Activated naive CD8-positive, alpha-beta T cell treated with anti-CD3 and anti-CD28 coated beads, Interleukin-2, amount 10 ng/mL, durations not matched to agents 7 days and 5 days (primary cell): ENCODE measurements around the gene NRL. TPM values are rescaled to one million over a fixed set of nuclear protein-coding genes. Genes with fewer than 3 reads are reported as not detected.

Experiments
- ATAC-seq: fragments of 150-1000 bp; cut with Tn5 transposase; one replicate; pipeline ENCODE4 v1.10.0; 2021; ENCODE audit warnings: low read depth, moderate library complexity
- POLR2A ChIA-PET: fragments of 350-600 bp; sonication (Branson Sonifier 250); formaldehyde crosslinking; loops from one replicate; lab custom pipeline; 2021; ENCODE audit warnings: antibody characterized with exemption; lab: Charles Lee
- DNase-seq: peaks from one replicate; pipeline ENCODE4 v3.0.0; 2021
- H3K27ac Mint-ChIP-seq: one replicate; pipeline ENCODE4 v1.8.0; 2022; ENCODE audit warnings: mild to moderate bottlenecking, mixed read lengths
- H3K27me3 Mint-ChIP-seq: one replicate; pipeline ENCODE4 v1.8.0; 2022; ENCODE audit warnings: mild to moderate bottlenecking, moderate library complexity, mixed read lengths
- H3K36me3 Mint-ChIP-seq: one replicate; pipeline ENCODE4 v1.8.0; 2021; ENCODE audit warnings: mild to moderate bottlenecking, mixed read lengths
- H3K4me1 Mint-ChIP-seq: one replicate; pipeline ENCODE4 v1.8.0; 2021; ENCODE audit warnings: mixed read lengths
- H3K4me3 Mint-ChIP-seq: one replicate; pipeline ENCODE4 v1.8.0; 2022; ENCODE audit warnings: mild to moderate bottlenecking, moderate library complexity, mixed read lengths
- H3K9me3 Mint-ChIP-seq: one replicate; pipeline ENCODE4 v1.8.0; 2021; ENCODE audit warnings: mixed read lengths
- total RNA-seq, 2 experiments: library from RNA; stranded (reverse); gene quantifications; one replicate each; pipeline ENCODE4 v1.2.3, GENCODE V29; 2021

The NRL gene
- total RNA-seq, 2 experiments from 2014 or later: 3.3 to 3.4 TPM

DNA sequence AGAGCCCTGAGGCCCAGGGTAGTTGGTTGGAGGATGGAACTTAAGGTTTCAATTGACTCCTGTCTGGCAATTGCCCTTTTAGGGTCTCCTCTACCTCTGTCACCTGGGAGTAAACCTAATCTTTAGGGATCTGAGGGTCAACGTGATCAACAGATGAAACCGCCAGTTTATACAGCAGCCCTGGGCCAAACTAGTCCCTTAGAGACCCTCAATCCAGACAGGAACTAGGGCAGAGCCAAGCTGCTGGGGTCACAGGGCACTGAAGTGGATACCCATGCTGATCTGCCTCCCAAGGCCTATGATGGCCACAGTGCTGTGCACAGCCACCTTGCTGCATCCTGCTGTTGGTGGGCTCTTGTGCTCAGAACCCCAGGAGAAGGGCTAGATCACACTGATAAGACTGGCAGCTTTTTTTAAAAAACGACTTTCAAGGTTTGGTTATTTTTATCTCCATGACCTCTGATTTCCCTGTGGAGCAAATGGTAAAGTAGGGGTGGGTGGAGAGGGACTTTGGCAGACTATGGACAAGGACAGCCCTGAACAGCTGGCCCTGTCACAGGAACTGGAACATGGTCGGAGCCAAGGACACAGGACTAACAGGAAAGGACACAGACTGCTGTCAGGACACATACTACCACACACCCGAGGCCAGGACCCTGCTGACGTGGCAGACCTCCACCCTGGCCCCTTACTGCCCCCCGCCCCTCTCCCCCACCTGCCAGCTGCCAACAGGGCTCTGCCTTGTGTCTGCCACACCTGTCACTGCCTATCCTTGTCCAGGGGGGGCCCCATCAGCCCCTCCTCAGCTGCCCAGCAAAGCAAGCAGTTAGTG, 16.2 kb upstream of the NRL start:
- Mint-ChIP-seq H3K4me3 (no peak overlapping the region), H3K4me1 (peaks cover 25% of the 10 kb centered on the region), H3K9me3 (no peaks in the 10 kb centered on the region), H3K27ac (peak overlapping the region; percentile 38), H3K27me3 (no peaks in the 10 kb centered on the region), H3K36me3 (peaks cover 8% of the 10 kb centered on the region)
- DNase-seq (no peak), ATAC-seq (no peak)
- POLR2A ChIA-PET: interaction anchor here (1.2 to 5.6 kb wide), 5 partner anchors 9 to 33 kb away, joined by 3 to 51 read pairs (median 9); partner anchors contain the start of genes DCAF11, IRF9, NRL and PSME2

- H3K27ac Mint-ChIP-seq: peak within 1 kb of the TSS; percentile 38
- H3K4me3 Mint-ChIP-seq: no peak within 1 kb of the TSS
- H3K4me1 Mint-ChIP-seq: peaks cover 23% of the 10 kb centered on the region
- ATAC-seq (no peak), DNase-seq (no peak)
- POLR2A ChIA-PET: interaction anchor here (1.2 to 5.6 kb wide), 2 partner anchors 14 to 34 kb away, joined by 3 to 51 read pairs; partner anchors contain the start of genes DCAF11 and NRL
- no peaks in the 10 kb centered on the region for H3K27me3 Mint-ChIP-seq
- H3K36me3 Mint-ChIP-seq: peaks cover 8% of the 10 kb centered on the region
- no peaks in the 10 kb centered on the region for H3K9me3 Mint-ChIP-seq
Observed at GRCh38 chr14:24130380-24130716, 15.6 kb upstream of the NRL start, which contains the start of gene FITM1. FITM1 (plus strand) TSS chr14:24130659; CDS start chr14:24131564, 905 bp downstream.

DNA sequence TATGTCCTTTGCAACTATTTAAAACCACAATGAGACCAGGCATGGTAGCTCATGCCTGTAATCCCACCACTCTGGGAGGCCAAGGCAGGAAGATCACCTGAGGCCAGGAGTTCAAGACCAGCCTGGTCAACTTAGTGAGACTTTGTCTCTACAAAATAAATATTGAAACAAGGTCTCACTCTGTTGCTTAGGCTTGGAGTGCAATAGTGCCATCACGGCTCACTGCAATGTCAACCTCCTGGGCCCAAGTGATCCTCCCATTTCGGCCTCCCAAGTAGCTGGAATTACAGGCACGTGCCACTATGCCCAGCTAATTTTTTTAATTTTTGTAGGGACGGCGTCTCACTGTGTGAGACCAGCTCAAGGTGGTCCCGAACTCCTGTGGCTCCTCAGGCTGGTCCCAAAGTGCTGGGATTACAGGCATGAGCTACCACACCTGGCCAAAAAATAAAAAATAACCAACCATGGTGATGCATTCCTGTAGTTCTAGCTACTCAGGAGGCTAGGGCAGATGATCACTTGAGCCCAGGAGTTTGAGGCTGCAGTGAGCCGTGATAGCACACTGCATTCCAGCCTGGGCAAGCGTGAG, 14.8 kb upstream of the NRL start:
- H3K27ac Mint-ChIP-seq: no peak overlapping the region
- ATAC-seq: no peak
- POLR2A ChIA-PET: interaction anchor here (1.3 to 5.6 kb wide), 2 partner anchors 12 to 13 kb away, joined by 4 to 51 read pairs; partner anchors contain the start of genes DCAF11, EMC9 and NRL

GRCh38 chr14:24127673-24128072, 12.9 kb upstream of the NRL start:
- ATAC-seq (no peak), DNase-seq (no peak)
- no peaks in the 10 kb centered on the region for H3K27me3 Mint-ChIP-seq
- POLR2A ChIA-PET: interaction anchor here (1.2 to 5.9 kb wide), 3 partner anchors 8 to 14 kb away, joined by 3 to 43 read pairs (median 7); partner anchors contain the start of genes DCAF11, EMC9, NRL and PSME1
- no peaks in the 10 kb centered on the region for H3K9me3 Mint-ChIP-seq
- H3K4me3 Mint-ChIP-seq: no peak overlapping the region
- no peak overlapping the region for H3K27ac Mint-ChIP-seq
- peaks cover 13% of the 10 kb centered on the region for H3K4me1 Mint-ChIP-seq
- H3K36me3 Mint-ChIP-seq: peaks cover 14% of the 10 kb centered on the region

More for the DNA sequence above, 14.8 kb upstream of the NRL start:
- no peak overlapping the region for H3K4me3 Mint-ChIP-seq
- no peaks in the 10 kb centered on the region for H3K27me3 Mint-ChIP-seq
- DNase-seq: no peak
- H3K36me3 Mint-ChIP-seq: peaks cover 10% of the 10 kb centered on the region
- H3K4me1 Mint-ChIP-seq: peaks cover 18% of the 10 kb centered on the region
- no peaks in the 10 kb centered on the region for H3K9me3 Mint-ChIP-seq

DNA sequence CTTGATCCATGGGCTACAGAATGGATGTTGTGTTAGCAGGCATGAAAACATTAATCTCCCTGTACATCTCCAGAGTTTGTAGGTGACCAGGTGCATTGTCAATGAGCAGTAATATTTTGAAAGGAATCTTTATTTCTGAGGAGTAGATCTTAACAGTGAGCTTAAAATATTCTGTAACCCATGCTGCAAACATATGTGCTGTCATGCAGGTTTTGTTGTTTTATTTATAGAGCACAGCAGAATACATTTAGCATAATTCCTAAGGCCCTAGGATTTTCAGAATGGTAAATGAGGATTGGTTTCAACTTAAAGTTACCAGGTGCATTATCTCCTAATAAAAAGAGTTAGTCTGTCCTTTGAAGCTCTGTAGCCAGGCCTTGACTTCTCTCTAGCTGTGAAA, 12.2 kb upstream of the NRL start:
- H3K4me1 Mint-ChIP-seq: peaks cover 8% of the 10 kb centered on the region
- POLR2A ChIA-PET: interaction anchor here (0.7 to 5.9 kb wide), 7 partner anchors 9 to 34 kb away, joined by 3 to 43 read pairs (median 7); partner anchors contain the start of genes DCAF11, EMC9, IRF9 and NRL
- H3K9me3 Mint-ChIP-seq: no peaks in the 10 kb centered on the region
- DNase-seq (no peak), ATAC-seq (no peak)
- no peak overlapping the region for H3K4me3 Mint-ChIP-seq
- no peaks in the 10 kb centered on the region for H3K27me3 Mint-ChIP-seq
- no peak overlapping the region for H3K27ac Mint-ChIP-seq
- H3K36me3 Mint-ChIP-seq: peaks cover 20% of the 10 kb centered on the region

- Mint-ChIP-seq H3K9me3 (no peaks in the 10 kb centered on the region), H3K4me3 (no peak overlapping the region), H3K27ac (peak overlapping the region; percentile 19), H3K36me3 (peaks cover 22% of the 10 kb centered on the region), H3K4me1 (peaks cover 5% of the 10 kb centered on the region), H3K27me3 (no peaks in the 10 kb centered on the region)
- POLR2A ChIA-PET: interaction anchor here (5.8 to 5.9 kb wide), 2 partner anchors 9 to 12 kb away, joined by 29 to 43 read pairs; partner anchors contain the start of genes DCAF11, NRL and PSME1
- no peak for DNase-seq
- no peak for ATAC-seq
Observed at GRCh38 chr14:24123424-24124417, 9.0 kb upstream of the NRL start.

- no peaks in the 10 kb centered on the region for H3K9me3 Mint-ChIP-seq
- no peaks in the 10 kb centered on the region for H3K27me3 Mint-ChIP-seq
Observed at GRCh38 chr14:24122898-24123297, 8.1 kb upstream of the NRL start.

GRCh38 chr14:24122416-24122815, 7.7 kb upstream of the NRL start:
- Mint-ChIP-seq H3K9me3 (no peaks in the 10 kb centered on the region), H3K4me1 (peaks cover 9% of the 10 kb centered on the region), H3K36me3 (peaks cover 32% of the 10 kb centered on the region), H3K27ac (no peak overlapping the region), H3K27me3 (no peaks in the 10 kb centered on the region), H3K4me3 (no peak overlapping the region)
- POLR2A ChIA-PET: interaction anchor here (0.9 to 5.8 kb wide), 3 partner anchors 9 to 19 kb away, joined by 3 to 29 read pairs (median 3); partner anchors contain the start of genes EMC9 and PSME1
- DNase-seq (no peak), ATAC-seq (no peak)

More at GRCh38 chr14:24122898-24123297, 8.1 kb upstream of the NRL start:
- no peak overlapping the region for H3K4me3 Mint-ChIP-seq
- H3K27ac Mint-ChIP-seq: no peak overlapping the region
- ATAC-seq (no peak), DNase-seq (no peak)
- peaks cover 11% of the 10 kb centered on the region for H3K4me1 Mint-ChIP-seq
- peaks cover 28% of the 10 kb centered on the region for H3K36me3 Mint-ChIP-seq
- POLR2A ChIA-PET: interaction anchor here (0.9 to 5.9 kb wide), 4 partner anchors 8 to 19 kb away, joined by 3 to 43 read pairs (median 16); partner anchors contain the start of genes DCAF11, EMC9, NRL and PSME1

GRCh38 chr14:24121210-24121609, 6.5 kb upstream of the NRL start:
- Mint-ChIP-seq H3K27ac (no peak overlapping the region), H3K36me3 (peaks cover 39% of the 10 kb centered on the region), H3K9me3 (no peaks in the 10 kb centered on the region), H3K4me1 (peaks cover 14% of the 10 kb centered on the region), H3K27me3 (no peaks in the 10 kb centered on the region), H3K4me3 (no peak overlapping the region)
- POLR2A ChIA-PET: interaction anchor here (5.8 to 8.3 kb wide), 2 partner anchors 15 to 17 kb away, joined by 29 to 176 read pairs; partner anchors contain the start of genes EMC9 and PSME1
- ATAC-seq (no peak), DNase-seq (no peak)

GRCh38 chr14:24119691-24120090, 4.9 kb upstream of the NRL start:
- Mint-ChIP-seq H3K27ac (no peak overlapping the region), H3K4me1 (peaks cover 19% of the 10 kb centered on the region), H3K9me3 (no peaks in the 10 kb centered on the region), H3K27me3 (no peaks in the 10 kb centered on the region), H3K36me3 (peaks cover 45% of the 10 kb centered on the region), H3K4me3 (no peak overlapping the region)
- POLR2A ChIA-PET: interaction anchor here (0.9 to 8.3 kb wide), 2 partner anchors 18 to 111 kb away, joined by 4 to 176 read pairs; partner anchors contain the start of genes EMC9 and PSME1
- DNase-seq: no peak
- no peak for ATAC-seq

DNA sequence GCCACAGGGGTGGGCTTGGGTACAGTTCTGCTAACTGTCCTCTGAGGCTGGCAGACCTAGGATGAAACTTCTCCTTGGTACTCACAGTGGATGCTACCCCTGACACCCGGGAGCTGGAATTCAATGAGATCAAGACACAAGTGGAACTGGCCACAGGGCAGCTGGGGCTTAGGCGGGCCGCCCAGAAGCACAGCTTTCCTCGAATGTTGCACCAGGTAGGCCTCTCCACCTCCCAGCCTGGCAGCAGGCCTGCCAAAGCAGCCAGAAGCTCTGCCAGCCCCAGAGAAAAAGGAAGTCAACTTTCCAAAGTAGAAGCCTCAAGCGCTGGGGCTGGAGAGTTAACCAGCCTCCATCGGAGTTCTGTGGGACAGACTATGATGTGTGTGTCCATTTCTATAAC, 2.4 kb upstream of the NRL start:
- H3K27me3 Mint-ChIP-seq: no peaks in the 10 kb centered on the region
- H3K9me3 Mint-ChIP-seq: no peaks in the 10 kb centered on the region
- no peak overlapping the region for H3K4me3 Mint-ChIP-seq
- DNase-seq (no peak), ATAC-seq (no peak)
- POLR2A ChIA-PET: interaction anchor here (0.8 to 8.3 kb wide), 6 partner anchors 8 to 44 kb away, joined by 3 to 176 read pairs (median 77); partner anchors contain the start of genes EMC9, FITM1, IRF9 and PCK2
- peaks cover 19% of the 10 kb centered on the region for H3K4me1 Mint-ChIP-seq
- no peak overlapping the region for H3K27ac Mint-ChIP-seq
- H3K36me3 Mint-ChIP-seq: peaks cover 32% of the 10 kb centered on the region
